Stimulated activated CD4-positive, alpha-beta T cell treated with anti-CD3 and anti-CD28 coated beads, Interleukin-15, amount 100 ng/mL, for 48 hours (primary cell): ENCODE measurements around the gene CRACR2A.

Experiments
- DNase-seq, 2 donors: peaks; one replicate each; pipeline ENCODE4 v3.0.0-alpha.2; 2020; ENCODE audit warnings: low read depth in 2 of 2

Gene CRACR2A

GRCh38 chr12:3565985-3566384, 186.9 kb downstream of the CRACR2A start:
- DNase-seq: no peak
